ENCODE data around the gene MYL11.
A peak's percentile ranks its signal among the peaks of the same experiment; 100 is the strongest.

The MYL11 gene

DNA sequence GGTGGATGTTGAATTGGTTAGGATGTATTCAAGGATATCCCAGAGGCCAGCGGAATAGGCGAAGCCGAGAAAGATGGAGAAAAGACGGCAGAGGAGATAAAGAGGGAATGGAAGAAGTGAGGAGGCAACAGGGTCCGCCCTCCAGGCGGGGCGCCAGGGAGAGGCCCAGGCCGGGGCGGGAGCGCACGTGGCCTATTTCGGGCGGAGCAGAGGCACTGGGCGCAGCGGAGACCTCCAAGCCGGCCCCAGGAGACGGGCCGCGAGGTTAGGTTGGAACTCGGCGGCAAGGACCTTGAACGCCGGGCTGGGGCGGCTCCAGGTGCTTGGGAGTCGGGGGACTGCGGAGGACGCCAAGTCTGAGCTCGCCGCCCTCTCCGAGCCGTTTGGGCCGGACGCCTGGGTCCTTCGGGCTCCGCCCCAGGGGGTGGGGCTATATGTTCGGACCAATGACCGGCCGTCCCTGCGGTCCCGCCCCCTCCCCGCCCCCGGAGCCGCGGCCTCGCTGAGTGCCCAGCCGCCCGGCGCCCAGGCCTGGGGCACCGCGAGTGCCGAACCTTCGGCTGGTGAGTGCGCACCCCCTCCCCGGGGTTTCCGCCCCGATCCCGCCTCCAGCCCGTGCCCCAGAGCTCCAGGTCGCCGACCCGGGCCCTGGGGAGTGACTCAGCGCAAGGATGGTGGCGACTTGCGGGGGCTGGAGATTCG, 32.7 kb downstream of the MYL11 start, which contains the start of gene ZNF771 (continued):
- TF ChIP-seq SETDB1 (IDR thresholded peaks at IDR 0.05; ENCODE audit: insufficient read length, low read length), result no peak
- TF ChIP-seq SALL2 (tag by site-specific recombination; IDR thresholded peaks at IDR 0.05; ENCODE audit: borderline replicate concordance), result no peak
- no peak for TF ChIP-seq ZNF514 (tag by site-specific recombination; IDR thresholded peaks at IDR 0.05)
- peak; percentile 88 for TF ChIP-seq GLIS2 (tag by site-specific recombination; IDR thresholded peaks at IDR 0.05)
- peak; percentile 68; the same call in 1 of the 2 replicates for TF ChIP-seq WT1 (tag by site-specific recombination; IDR thresholded peaks at IDR 0.05)
- 0 out of 2 replicates have a peak, but pooled peaks have one; percentile 13 for TF ChIP-seq REPIN1 (tag by site-specific recombination; IDR thresholded peaks at IDR 0.05; ENCODE audit: low read depth)
- no peak for TF ChIP-seq ZNF677 (tag by site-specific recombination; IDR thresholded peaks at IDR 0.05)
- peak; percentile 95 for TF ChIP-seq KLF1 (tag by site-specific recombination; IDR thresholded peaks at IDR 0.05)
- no peak for TF ChIP-seq GLI2 (tag by site-specific recombination; IDR thresholded peaks at IDR 0.05; ENCODE audit: borderline replicate concordance, low read depth)
- TF ChIP-seq YY1 (tag by site-specific recombination; IDR thresholded peaks at IDR 0.05), result peak; percentile 68; the same call in 1 of the 2 replicates
- no peak for TF ChIP-seq ZNF707 (tag by site-specific recombination; IDR thresholded peaks at IDR 0.05)
- TF ChIP-seq, protein P1, sequence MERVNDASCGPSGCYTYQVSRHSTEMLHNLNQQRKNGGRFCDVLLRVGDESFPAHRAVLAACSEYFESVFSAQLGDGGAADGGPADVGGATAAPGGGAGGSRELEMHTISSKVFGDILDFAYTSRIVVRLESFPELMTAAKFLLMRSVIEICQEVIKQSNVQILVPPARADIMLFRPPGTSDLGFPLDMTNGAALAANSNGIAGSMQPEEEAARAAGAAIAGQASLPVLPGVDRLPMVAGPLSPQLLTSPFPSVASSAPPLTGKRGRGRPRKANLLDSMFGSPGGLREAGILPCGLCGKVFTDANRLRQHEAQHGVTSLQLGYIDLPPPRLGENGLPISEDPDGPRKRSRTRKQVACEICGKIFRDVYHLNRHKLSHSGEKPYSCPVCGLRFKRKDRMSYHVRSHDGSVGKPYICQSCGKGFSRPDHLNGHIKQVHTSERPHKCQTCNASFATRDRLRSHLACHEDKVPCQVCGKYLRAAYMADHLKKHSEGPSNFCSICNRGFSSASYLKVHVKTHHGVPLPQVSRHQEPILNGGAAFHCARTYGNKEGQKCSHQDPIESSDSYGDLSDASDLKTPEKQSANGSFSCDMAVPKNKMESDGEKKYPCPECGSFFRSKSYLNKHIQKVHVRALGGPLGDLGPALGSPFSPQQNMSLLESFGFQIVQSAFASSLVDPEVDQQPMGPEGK (tag by site-specific recombination; IDR thresholded peaks at IDR 0.05), result peak; percentile 94
- peak; percentile 89 for TF ChIP-seq ZNF660 (tag by site-specific recombination; IDR thresholded peaks at IDR 0.05)
- TF ChIP-seq ZNF558 (tag by site-specific recombination; IDR thresholded peaks at IDR 0.05), result no peak
- TF ChIP-seq ZNF266 (tag by site-specific recombination; IDR thresholded peaks at IDR 0.05; ENCODE audit: low read depth), result no peak
- TF ChIP-seq ZNF155 (tag by site-specific recombination; IDR thresholded peaks at IDR 0.05), result no peak
- no peak for TF ChIP-seq ZNF184 (tag by site-specific recombination; IDR thresholded peaks at IDR 0.05)
- TF ChIP-seq, protein P2, sequence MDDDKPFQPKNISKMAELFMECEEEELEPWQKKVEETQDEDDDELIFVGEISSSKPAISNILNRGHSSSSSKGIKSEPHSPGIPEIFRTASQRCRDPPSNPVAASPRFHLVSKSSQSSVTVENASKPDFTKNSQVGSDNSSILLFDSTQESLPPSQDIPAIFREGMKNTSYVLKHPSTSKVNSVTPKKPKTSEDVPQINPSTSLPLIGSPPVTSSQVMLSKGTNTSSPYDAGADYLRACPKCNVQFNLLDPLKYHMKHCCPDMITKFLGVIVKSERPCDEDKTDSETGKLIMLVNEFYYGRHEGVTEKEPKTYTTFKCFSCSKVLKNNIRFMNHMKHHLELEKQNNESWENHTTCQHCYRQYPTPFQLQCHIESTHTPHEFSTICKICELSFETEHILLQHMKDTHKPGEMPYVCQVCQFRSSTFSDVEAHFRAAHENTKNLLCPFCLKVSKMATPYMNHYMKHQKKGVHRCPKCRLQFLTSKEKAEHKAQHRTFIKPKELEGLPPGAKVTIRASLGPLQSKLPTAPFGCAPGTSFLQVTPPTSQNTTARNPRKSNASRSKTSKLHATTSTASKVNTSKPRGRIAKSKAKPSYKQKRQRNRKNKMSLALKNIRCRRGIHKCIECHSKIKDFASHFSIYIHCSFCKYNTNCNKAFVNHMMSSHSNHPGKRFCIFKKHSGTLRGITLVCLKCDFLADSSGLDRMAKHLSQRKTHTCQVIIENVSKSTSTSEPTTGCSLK (tag by site-specific recombination; IDR thresholded peaks at IDR 0.05), result no peak
- TF ChIP-seq, protein P3, sequence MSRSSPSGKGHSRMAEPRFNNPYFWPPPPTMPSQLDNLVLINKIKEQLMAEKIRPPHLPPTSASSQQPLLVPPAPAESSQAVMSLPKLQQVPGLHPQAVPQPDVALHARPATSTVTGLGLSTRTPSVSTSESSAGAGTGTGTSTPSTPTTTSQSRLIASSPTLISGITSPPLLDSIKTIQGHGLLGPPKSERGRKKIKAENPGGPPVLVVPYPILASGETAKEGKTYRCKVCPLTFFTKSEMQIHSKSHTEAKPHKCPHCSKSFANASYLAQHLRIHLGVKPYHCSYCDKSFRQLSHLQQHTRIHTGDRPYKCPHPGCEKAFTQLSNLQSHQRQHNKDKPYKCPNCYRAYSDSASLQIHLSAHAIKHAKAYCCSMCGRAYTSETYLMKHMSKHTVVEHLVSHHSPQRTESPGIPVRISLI (tag by site-specific recombination; IDR thresholded peaks at IDR 0.05), result no peak
- TF ChIP-seq HOXD13 (CRISPR knock-in tag; IDR thresholded peaks at IDR 0.05; ENCODE audit: borderline replicate concordance), result 0 out of 2 replicates have a peak, but pooled peaks have one; percentile 40
- no peak for TF ChIP-seq ZNF530 (tag by site-specific recombination; IDR thresholded peaks at IDR 0.05; ENCODE audit: low read depth)
- TF ChIP-seq ZNF10 (tag by site-specific recombination; IDR thresholded peaks at IDR 0.05), result peak; percentile 73
- no peak for TF ChIP-seq ZNF529 (tag by site-specific recombination; IDR thresholded peaks at IDR 0.05; ENCODE audit: insufficient replicate concordance)
- TF ChIP-seq PRDM1 (tag by site-specific recombination; IDR thresholded peaks at IDR 0.05), result peak; percentile 81
- TF ChIP-seq, protein P4, sequence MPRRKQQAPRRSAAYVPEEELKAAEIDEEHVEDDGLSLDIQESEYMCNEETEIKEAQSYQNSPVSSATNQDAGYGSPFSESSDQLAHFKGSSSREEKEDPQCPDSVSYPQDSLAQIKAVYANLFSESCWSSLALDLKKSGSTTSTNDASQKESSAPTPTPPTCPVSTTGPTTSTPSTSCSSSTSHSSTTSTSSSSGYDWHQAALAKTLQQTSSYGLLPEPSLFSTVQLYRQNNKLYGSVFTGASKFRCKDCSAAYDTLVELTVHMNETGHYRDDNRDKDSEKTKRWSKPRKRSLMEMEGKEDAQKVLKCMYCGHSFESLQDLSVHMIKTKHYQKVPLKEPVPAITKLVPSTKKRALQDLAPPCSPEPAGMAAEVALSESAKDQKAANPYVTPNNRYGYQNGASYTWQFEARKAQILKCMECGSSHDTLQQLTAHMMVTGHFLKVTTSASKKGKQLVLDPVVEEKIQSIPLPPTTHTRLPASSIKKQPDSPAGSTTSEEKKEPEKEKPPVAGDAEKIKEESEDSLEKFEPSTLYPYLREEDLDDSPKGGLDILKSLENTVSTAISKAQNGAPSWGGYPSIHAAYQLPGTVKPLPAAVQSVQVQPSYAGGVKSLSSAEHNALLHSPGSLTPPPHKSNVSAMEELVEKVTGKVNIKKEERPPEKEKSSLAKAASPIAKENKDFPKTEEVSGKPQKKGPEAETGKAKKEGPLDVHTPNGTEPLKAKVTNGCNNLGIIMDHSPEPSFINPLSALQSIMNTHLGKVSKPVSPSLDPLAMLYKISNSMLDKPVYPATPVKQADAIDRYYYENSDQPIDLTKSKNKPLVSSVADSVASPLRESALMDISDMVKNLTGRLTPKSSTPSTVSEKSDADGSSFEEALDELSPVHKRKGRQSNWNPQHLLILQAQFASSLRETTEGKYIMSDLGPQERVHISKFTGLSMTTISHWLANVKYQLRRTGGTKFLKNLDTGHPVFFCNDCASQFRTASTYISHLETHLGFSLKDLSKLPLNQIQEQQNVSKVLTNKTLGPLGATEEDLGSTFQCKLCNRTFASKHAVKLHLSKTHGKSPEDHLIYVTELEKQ (tag by site-specific recombination; IDR thresholded peaks at IDR 0.05; ENCODE audit: borderline replicate concordance), result no peak
- TF ChIP-seq, protein P5, sequence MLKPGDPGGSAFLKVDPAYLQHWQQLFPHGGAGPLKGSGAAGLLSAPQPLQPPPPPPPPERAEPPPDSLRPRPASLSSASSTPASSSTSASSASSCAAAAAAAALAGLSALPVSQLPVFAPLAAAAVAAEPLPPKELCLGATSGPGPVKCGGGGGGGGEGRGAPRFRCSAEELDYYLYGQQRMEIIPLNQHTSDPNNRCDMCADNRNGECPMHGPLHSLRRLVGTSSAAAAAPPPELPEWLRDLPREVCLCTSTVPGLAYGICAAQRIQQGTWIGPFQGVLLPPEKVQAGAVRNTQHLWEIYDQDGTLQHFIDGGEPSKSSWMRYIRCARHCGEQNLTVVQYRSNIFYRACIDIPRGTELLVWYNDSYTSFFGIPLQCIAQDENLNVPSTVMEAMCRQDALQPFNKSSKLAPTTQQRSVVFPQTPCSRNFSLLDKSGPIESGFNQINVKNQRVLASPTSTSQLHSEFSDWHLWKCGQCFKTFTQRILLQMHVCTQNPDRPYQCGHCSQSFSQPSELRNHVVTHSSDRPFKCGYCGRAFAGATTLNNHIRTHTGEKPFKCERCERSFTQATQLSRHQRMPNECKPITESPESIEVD (tag by site-specific recombination; IDR thresholded peaks at IDR 0.05), result no peak
- no peak for TF ChIP-seq ZFP41 (tag by site-specific recombination; IDR thresholded peaks at IDR 0.05; ENCODE audit: borderline replicate concordance)
- TF ChIP-seq, protein P6, sequence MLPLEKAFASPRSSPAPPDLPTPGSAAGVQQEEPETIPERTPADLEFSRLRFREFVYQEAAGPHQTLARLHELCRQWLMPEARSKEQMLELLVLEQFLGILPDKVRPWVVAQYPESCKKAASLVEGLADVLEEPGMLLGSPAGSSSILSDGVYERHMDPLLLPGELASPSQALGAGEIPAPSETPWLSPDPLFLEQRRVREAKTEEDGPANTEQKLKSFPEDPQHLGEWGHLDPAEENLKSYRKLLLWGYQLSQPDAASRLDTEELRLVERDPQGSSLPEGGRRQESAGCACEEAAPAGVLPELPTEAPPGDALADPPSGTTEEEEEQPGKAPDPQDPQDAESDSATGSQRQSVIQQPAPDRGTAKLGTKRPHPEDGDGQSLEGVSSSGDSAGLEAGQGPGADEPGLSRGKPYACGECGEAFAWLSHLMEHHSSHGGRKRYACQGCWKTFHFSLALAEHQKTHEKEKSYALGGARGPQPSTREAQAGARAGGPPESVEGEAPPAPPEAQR (tag by site-specific recombination; IDR thresholded peaks at IDR 0.05), result peak; percentile 11; the same call in 1 of the 2 replicates

Data from HEK293 (cell line).